OCI-LY1 (cell line): ENCODE measurements around the gene PFN3.

Experiments
- H2AFZ ChIP-seq: fragments of 200-600 bp; sonication (generic), shearing (Covaris generic); 2 replicates; pipeline ENCODE4 v1.6.0; 2014; ENCODE audit warnings: antibody characterized with exemption, mild to moderate bottlenecking, low read length
- H3F3A ChIP-seq: fragments of 200-600 bp; sonication (generic), shearing (Covaris generic); 2 replicates; pipeline ENCODE4 v1.6.0; 2014; ENCODE audit warnings: mild to moderate bottlenecking, antibody characterized with exemption, low read length, moderate library complexity; ENCODE audit not compliant: insufficient read depth
- H3K27ac ChIP-seq: fragments of 200-600 bp; sonication (generic); 2 replicates; pipeline ENCODE4 v1.5.1; 2014; ENCODE audit warnings: low read length, mixed run types, mild to moderate bottlenecking, low read depth; ENCODE audit not compliant: poor library complexity, severe bottlenecking
- H3K27me3 ChIP-seq: fragments of 200-600 bp; sonication (generic); 2 replicates; pipeline ENCODE4 v1.6.0; 2014; ENCODE audit warnings: antibody characterized with exemption, mild to moderate bottlenecking, low read length, moderate library complexity; ENCODE audit not compliant: insufficient read depth
- H3K36me3 ChIP-seq: fragments of 200-600 bp; sonication (generic); 2 replicates; pipeline ENCODE4 v1.6.1; 2014; ENCODE audit warnings: mild to moderate bottlenecking, antibody characterized with exemption, low read length, moderate library complexity, mixed read lengths; ENCODE audit not compliant: insufficient read depth
- H3K4me1 ChIP-seq: fragments of 200-600 bp; sonication (generic); 2 replicates; pipeline ENCODE4 v1.5.1; 2014; ENCODE audit warnings: mild to moderate bottlenecking, low read length, moderate library complexity; ENCODE audit not compliant: insufficient read depth, severe bottlenecking
- H3K4me2 ChIP-seq: fragments of 200-600 bp; sonication (generic), shearing (Covaris generic); 2 replicates; pipeline ENCODE4 v1.6.1; 2014; ENCODE audit warnings: low read length
- H3K4me3 ChIP-seq: fragments of 200-600 bp; sonication (generic); 2 replicates; pipeline ENCODE4 v1.5.1; 2014; ENCODE audit warnings: low read length, low read depth, mild to moderate bottlenecking, mixed read lengths; ENCODE audit not compliant: poor library complexity, severe bottlenecking
- H3K79me2 ChIP-seq: fragments of 200-600 bp; shearing (Covaris generic); 2 replicates; pipeline ENCODE4 v1.6.1; 2016; ENCODE audit warnings: mixed run types, low read length, mixed read lengths; ENCODE audit not compliant: insufficient read depth
- H3K9ac ChIP-seq: fragments of 200-600 bp; sonication (generic), shearing (Covaris generic); 2 replicates; pipeline ENCODE4 v1.6.1; 2014; ENCODE audit warnings: mild to moderate bottlenecking, low read length, mixed read lengths
- H3K9me2 ChIP-seq: fragments of 200-600 bp; sonication (generic), shearing (Covaris generic); 2 replicates; pipeline ENCODE4 v1.6.1; 2014; ENCODE audit warnings: low read depth, mild to moderate bottlenecking, low read length, mixed read lengths
- H3K9me3 ChIP-seq: fragments of 200-600 bp; shearing (Covaris generic); 2 replicates; pipeline ENCODE4 v1.6.1; 2014; ENCODE audit warnings: low read length, mixed read lengths
- H4K20me1 ChIP-seq: fragments of 200-600 bp; sonication (generic), shearing (Covaris generic); 2 replicates; pipeline ENCODE4 v1.6.0; 2016; ENCODE audit warnings: mild to moderate bottlenecking, low read length; ENCODE audit not compliant: insufficient read depth
- EZH2 ChIP-seq: fragments of 200-600 bp; sonication (generic), shearing (Covaris generic); IDR thresholded peaks from 2 replicates; pipeline ENCODE4 v1.8.0; 2017; ENCODE audit warnings: borderline replicate concordance, mixed run types, mild to moderate bottlenecking, antibody characterized with exemption, low read length, moderate library complexity, mixed read lengths
- TF ChIP-seq, protein P1 (sequence below): fragments of 200-600 bp; sonication (generic), shearing (Covaris generic); IDR thresholded peaks from 2 replicates; pipeline ENCODE4 v1.5.1; 2017; ENCODE audit warnings: mild to moderate bottlenecking, antibody characterized with exemption, low read length, moderate library complexity, mixed read lengths

Gene PFN3

DNA sequence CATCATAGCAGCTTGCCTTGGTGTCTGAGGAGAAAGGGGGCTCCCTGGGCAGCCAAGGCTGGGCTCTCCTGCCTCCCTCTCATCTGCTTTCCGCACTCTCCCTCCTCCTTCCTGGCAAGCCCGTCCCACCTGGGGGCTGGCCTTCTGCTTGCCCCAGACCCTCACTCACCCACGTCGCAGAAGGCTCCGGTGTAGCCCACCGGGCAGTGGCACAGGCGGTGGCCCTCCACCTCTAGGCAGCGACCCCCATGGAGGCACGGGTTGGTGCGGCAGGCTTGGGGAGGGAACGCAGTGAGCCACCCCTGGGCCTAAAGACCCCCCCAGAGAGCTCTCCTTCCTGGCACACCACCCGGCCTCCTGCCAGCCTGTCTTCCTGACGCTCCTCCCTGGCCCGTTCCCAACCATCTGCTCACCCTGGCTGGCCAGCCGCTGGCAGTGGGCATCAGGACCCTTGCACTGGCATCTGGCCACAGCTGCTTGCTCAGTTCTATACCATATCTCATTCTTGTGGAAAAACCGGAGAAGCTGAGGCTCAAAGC lies 4.2 kb upstream of the PFN3 start:
- H3K4me2 ChIP-seq = peak overlapping the region; percentile 81
- no peak overlapping the region for H2AFZ ChIP-seq
- peaks cover 34% of the 10 kb centered on the region for H3K4me1 ChIP-seq
- no peaks in the 10 kb centered on the region for H4K20me1 ChIP-seq
- H3K4me3 ChIP-seq = peak overlapping the region; percentile 61
- H3K79me2 ChIP-seq = no peaks in the 10 kb centered on the region
- TF ChIP-seq EZH2 = no peak
- TF ChIP-seq, protein P1, sequence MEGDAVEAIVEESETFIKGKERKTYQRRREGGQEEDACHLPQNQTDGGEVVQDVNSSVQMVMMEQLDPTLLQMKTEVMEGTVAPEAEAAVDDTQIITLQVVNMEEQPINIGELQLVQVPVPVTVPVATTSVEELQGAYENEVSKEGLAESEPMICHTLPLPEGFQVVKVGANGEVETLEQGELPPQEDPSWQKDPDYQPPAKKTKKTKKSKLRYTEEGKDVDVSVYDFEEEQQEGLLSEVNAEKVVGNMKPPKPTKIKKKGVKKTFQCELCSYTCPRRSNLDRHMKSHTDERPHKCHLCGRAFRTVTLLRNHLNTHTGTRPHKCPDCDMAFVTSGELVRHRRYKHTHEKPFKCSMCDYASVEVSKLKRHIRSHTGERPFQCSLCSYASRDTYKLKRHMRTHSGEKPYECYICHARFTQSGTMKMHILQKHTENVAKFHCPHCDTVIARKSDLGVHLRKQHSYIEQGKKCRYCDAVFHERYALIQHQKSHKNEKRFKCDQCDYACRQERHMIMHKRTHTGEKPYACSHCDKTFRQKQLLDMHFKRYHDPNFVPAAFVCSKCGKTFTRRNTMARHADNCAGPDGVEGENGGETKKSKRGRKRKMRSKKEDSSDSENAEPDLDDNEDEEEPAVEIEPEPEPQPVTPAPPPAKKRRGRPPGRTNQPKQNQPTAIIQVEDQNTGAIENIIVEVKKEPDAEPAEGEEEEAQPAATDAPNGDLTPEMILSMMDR = no peak
- peaks cover 12% of the 10 kb centered on the region; the same call in 1 of the 2 replicates for H3K27me3 ChIP-seq
- H3K9ac ChIP-seq = peak overlapping the region; percentile 16; the same call in 1 of the 2 replicates
- H3K9me3 ChIP-seq = no peaks in the 10 kb centered on the region
- H3F3A ChIP-seq = 0 out of 2 replicates have a peak, but pooled peaks cover 4% of the 10 kb centered on the region
- no peaks in the 10 kb centered on the region for H3K9me2 ChIP-seq
- no peaks in the 10 kb centered on the region for H3K36me3 ChIP-seq
- no peak overlapping the region for H3K27ac ChIP-seq

DNA sequence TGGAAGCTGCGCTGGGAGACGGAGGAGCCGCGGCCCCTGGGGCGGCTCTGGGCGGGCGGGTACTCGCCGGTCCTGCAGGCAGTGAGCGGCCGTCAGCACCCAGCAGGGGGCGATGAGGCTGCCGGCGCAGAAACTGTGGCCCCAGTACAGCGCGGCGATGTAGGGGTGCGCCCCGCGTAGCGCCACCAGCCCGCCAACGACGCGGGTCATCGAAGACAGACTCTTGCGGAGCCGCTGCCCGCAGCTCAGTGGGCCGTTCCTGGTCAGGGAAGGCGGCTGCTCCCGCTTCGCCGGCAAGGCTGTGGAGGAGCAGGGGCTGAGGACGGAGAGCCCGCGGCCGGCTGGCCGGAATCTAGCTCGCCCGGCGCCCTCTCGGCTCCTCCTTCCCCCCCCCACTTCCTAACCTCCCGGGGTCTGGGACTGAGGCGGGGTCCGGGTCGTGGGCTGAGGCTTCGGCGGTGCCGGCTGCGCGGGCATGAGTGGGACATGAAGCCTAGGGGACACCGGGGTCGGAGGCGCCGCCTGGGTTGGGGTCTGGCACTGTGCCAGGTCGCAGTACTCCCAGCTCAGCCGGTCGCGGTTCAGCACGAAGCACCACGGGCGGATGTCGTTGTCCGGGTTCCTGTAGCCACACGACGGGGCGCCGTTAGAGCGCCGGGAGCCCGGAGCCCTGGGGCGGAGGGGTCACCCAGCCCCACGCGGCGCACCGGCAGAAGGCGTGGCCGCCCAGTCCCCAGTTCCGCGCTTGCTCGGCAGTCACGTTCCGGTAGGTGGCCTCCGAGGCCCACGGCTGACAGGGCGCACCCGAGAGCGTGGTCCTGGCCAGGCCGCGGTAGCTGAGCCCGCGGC lies 3.6 kb upstream of the PFN3 start:
- TF ChIP-seq EZH2 = no peak
- TF ChIP-seq, protein P1 = peak; percentile 73
- Histone ChIP-seq H3K27ac (no peak overlapping the region), H3K9me3 (no peaks in the 10 kb centered on the region), H3K4me1 (peaks cover 34% of the 10 kb centered on the region), H3K4me3 (peak overlapping the region; percentile 61), H3K4me2 (peak overlapping the region; percentile 81), H4K20me1 (no peaks in the 10 kb centered on the region), H3K9ac (peak overlapping the region; percentile 52; the same call in 1 of the 2 replicates), H3F3A (0 out of 2 replicates have a peak, but pooled peaks cover 4% of the 10 kb centered on the region), H3K27me3 (peaks cover 12% of the 10 kb centered on the region; the same call in 1 of the 2 replicates), H3K36me3 (no peaks in the 10 kb centered on the region), H2AFZ (no peak overlapping the region), H3K9me2 (no peaks in the 10 kb centered on the region), H3K79me2 (no peaks in the 10 kb centered on the region)

DNA sequence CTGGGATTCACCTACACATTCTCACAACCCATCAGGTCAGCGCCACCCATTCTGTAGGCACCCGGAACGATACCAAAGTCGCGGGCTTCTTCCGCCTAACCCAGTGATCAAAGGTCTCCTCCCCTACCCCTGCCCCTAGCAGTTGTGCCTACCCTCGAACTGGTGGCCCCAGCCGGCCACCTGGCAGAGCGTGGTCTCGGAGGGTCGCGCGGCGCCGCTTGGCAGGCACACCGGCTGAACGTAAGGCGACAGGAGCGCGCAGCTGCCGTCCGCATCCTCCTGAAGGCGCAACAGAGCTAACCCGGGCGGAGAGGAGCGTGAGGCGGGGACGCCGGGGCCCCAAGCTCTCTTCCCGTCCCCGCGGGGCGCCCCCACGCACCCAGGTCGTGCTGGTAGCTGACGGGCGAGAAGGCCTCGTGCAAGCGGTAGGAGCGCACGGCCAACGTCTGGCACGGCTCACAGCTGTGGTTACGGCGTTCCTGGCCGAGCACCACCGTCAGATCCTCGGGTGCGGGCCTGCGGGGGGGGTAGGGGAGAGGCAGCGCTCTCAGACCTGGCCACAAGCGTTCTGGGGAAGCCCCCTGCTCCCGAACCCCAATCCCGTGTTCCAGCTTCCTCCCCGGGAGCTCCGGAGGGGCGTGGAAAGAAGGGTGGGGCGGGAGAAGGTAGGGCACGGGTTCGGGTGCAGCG lies 2.8 kb upstream of the PFN3 start:
- Histone ChIP-seq H2AFZ (no peak overlapping the region), H3F3A (0 out of 2 replicates have a peak, but pooled peaks cover 4% of the 10 kb centered on the region), H3K79me2 (no peaks in the 10 kb centered on the region), H3K36me3 (no peaks in the 10 kb centered on the region), H3K9me2 (no peaks in the 10 kb centered on the region), H3K4me2 (peak overlapping the region; percentile 81), H3K9me3 (no peaks in the 10 kb centered on the region), H4K20me1 (no peaks in the 10 kb centered on the region), H3K4me3 (peak overlapping the region; percentile 61), H3K9ac (peak overlapping the region; percentile 52; the same call in 1 of the 2 replicates), H3K4me1 (peaks cover 34% of the 10 kb centered on the region), H3K27ac (no peak overlapping the region), H3K27me3 (peaks cover 12% of the 10 kb centered on the region; the same call in 1 of the 2 replicates)
- TF ChIP-seq, protein P1 = no peak
- no peak for TF ChIP-seq EZH2
